Stimulated activated CD8-positive, alpha-beta memory T cell treated with anti-CD3 and anti-CD28 coated beads, Interleukin-7, amount 100 ng/mL, for 4 hours (primary cell): ENCODE results near the gene AGBL4.

Experiments
- DNase-seq, 2 donors: peaks; one replicate each; pipeline ENCODE4 v3.0.0-alpha.2; 2020; ENCODE audit warnings: low read depth in 2 of 2

The AGBL4 gene

DNA sequence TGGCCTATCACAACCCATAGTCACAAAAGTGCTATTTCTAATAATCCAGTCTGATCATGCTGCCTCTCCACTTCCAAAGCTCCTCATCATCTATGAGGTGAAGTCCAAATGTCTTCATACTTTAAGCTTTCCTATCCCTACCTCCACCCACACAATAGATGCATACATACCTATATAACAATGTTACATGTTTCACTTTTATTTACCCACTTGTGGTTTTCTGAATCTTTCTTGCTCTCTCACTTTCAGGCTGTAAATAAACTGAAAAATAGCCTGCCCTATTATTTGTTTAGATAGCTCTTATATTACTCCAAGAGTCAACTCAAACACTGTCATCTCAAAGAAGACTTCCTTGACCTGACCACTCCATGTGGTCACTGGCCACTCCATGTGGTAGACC is 840.3 kb downstream of the AGBL4 start:
- no peak for DNase-seq

DNA sequence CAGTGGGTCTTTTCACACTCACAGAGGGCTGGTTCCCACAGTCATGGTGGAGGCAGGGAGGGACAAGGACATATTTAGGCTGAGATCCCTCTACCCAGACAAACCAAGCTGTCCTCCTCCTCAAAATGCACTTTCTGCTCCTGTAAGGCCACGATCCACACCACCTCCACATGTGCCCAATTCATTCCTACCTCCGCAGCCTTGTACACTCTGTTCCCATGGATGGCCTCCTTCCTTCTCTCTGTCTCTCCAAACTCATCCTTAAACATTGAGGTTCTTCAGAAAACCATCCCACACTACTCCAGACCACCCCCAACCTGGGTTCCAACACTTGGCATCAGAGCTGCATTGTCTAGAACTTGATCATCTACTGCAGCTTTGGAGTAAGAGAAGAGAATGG is 842.7 kb downstream of the AGBL4 start:
- no peak for DNase-seq

DNA sequence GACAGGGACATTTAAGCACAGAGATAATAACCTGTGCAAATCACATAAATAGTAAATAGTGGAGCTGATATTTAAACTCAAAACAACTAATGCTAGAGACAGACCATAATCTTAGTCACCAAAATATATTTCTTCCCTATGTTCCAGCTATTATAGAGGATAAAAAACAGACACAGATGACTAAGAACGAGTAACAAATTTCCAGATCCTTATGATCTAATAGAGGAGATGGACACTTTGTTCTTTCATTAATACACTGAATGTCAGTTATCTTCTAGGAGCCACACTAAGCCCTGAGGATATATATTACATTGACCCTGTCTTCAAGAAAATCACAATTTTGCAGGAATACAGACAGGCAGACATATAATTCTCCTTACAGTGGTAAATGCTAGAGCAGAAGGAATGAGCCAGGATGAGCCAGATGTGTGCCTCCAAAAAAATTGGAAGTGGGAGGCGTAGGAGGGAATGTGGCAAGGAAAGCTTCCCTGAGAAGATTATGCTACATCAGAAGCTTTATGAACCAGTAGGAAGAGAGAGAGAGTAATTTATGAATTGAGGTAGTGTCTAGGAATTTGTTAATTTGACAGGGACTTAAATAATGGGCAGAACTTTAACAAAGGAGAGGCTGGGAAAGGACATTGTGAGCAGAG is 851.7 kb downstream of the AGBL4 start:
- no peak for DNase-seq

DNA sequence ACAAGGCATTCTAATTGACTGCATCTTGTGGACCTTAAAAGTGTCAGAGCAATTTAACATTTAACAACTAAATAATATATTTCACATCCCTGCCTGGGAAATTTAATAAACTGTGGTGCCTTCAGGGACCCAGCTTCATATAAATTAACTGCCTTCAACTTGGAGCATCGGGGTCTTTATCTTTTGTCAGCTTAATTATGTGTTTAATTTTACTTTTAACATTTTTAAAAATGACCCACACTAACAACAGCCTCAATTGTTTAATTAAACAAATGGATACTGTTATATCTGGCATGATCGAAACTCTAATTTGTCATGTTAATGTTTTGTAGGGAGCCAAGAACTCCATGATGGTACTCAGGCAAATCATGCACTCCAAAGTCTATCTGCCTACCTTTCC is 857.7 kb downstream of the AGBL4 start:
- DNase-seq: no peak

DNA sequence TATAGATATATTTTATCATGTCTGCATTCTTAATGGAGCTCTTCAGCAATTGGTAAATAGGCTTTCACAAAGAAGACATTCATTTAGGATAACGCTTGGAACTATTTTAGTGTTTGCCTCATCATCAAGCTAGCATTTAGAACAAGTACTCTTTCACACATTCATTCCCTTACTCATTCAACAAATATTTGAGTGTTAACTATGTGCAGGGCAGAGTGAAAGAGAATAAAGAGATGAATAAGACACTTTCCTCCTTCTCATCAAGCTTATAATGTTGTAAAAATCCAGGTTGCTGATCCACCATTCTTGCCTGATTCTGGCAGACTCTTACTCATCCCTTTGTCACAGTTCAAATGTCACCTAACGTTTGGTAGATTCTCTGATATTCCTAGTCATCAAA is 860.7 kb downstream of the AGBL4 start:
- DNase-seq: no peak

DNA sequence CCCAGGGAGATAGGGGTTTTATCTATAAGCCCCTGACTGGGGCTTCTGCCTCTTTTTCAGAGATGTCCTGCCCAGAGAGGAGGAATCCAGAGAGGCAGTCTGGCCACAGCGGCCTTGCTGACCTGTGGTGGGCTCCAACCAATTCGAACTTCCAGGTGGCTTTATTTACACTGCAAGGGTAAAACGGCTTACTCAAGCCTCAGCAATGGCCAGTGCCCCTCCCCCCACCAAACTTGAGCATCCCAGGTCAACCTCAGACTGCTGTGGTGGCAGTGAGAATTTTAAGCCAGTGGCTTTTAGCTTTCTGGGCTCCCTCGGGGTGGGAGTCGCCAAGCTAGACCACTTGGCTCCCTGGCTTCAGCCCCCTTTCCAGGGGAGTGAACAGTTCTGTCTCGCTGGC is 863.1 kb downstream of the AGBL4 start:
- no peak for DNase-seq

DNA sequence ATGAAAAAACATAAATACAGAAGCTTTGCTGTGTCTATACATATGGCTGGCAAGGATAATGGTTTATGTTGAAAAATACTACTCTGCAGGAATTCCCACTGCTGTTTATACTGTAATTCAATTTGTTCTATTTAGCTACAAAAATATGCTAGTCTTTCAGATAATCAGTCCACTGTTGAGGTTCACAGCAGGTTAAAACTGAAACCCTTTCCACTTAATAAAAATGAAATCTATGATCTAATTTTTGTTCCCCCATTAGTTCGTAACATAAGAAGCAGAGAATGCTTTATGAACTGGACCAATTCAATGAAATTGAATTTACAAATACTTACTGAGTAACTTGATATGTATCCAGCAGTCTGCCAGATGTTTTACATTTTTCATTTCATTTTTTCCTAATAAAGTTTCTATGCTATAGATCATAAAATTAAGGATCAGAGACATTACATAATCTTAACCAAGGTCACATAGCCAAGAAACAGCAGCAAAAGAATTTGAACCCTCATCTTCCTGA is 887.0 kb downstream of the AGBL4 start:
- no peak for DNase-seq

DNA sequence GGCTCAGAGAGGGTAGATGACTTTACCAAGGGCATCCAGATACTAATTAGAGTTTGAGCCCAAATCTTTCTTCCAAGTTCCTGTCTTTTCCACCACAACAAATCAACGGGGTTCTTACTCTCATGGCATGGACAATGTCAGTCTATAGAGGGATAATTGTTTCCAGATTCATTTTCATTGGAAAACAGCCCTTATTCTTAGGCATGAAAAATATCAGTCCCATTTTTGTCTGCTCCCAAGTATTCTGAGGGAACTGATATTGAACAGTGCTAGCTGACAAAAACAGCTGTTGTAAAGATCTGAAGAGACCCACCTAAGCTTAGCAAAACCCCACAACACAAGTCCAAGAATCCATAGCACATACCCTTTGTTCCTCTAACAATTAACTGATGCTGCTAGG is 898.0 kb downstream of the AGBL4 start:
- no peak for DNase-seq

DNA sequence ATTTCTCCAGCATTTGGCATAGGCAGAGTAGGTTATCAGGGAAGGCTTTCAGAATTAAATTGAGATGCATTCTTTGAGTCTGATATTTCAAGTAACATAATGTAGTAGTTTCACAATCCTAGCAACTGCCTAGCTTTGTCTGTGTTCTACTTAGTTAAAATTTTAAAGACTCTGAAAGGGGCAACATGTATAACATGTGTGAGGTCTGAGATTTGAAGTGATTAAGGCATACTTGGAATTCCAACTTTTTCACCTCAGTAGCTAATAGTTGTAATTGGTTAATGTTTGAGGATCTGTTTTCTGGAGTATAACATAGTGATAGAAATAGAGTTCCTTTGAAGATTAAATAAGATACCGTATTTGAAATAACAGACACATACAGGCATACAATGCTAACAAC is 911.8 kb downstream of the AGBL4 start:
- no peak for DNase-seq

DNA sequence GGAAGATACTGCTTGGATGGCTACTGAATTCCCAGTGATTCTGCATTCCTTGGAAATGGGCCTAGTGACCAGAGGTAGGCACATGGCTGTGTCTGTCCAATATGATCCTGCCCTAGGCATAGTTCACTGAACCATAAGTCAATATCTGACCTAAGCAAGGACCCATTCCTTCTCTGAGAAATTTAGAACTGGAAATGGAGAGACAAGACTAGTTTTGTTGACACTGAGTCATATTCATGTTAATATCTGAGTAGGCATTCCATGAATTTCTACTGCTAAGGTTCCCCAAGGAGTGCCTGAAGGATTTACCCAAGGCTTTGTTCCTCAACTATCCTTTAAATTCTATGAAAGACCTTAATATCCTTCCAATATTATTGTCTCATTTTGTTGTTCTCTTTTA is 917.3 kb downstream of the AGBL4 start:
- no peak for DNase-seq

DNA sequence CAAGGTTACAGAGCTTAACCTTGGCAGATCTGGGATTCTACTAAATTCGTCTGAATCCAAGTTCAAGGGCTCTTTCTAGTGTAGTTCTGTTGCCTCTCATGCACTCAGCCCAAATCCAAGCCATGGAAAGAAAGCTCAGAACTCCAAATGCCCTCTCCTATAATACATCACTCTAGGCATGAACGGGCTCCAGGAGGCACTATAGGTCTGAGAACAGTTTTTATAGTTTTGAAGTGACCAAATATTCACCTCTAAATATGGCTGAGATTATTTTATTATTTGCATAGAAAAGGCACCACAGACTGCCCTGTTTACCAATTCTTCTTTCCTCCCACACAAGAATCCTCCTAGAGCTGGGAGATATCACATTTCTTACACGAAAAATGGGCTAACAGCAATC is 919.2 kb downstream of the AGBL4 start:
- DNase-seq: no peak

DNA sequence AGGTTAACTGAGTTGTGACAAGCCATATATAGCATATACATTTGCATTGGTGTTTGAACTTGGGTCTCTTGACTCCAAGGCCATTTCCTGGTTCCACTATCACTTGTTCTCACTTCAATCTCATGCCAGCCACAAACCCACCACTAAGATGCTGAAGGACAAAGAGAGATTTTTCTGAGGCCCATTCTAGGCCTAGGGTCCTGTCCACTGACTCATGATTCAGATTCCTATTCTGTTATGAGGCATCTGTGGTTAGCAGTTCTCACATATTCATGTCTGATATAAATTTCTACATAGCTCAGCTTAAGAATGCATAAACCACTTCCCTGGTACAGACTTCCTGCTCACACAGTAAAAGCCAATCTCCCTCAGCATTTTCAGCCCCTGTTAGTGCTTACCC is 921.0 kb downstream of the AGBL4 start:
- no peak for DNase-seq

DNA sequence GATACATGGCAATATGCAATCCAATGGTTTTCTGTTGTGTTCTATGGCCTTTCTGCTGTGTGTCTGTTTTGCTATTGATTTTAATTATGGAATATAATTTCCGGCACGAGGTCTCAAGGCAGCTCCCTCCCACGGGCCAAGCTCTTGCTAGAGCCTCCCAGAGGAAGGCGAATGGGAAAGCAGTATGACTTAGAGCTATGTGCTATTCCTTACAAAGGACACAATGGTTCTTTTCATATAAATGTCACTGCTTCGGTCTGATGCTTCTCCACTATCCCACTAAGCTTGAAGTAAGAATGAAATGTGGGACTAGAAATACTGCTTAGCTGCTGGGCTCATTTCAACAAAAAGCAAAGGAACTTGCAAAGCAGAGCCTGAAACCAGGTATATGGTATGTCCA is 924.9 kb downstream of the AGBL4 start:
- DNase-seq: no peak

DNA sequence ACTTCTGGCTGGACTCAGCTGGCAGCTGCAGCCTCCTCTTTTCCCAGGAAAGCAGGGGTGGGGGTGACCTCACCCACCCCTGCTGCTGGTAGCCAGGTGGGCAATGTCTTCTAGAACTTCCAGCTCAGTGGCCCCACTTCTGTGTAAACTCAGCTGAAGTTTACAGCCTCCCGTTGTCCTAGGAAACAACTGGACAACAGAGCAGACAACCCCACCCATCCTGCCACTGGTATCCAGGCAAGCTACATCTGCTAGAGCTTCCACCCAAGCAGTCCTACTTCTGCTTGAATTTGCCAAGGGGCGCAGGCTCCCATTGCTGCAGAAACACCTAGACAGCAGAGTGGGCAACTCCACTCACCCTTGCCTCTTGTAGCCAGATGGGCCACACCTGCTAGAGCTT is 937.4 kb downstream of the AGBL4 start:
- DNase-seq: no peak

DNA sequence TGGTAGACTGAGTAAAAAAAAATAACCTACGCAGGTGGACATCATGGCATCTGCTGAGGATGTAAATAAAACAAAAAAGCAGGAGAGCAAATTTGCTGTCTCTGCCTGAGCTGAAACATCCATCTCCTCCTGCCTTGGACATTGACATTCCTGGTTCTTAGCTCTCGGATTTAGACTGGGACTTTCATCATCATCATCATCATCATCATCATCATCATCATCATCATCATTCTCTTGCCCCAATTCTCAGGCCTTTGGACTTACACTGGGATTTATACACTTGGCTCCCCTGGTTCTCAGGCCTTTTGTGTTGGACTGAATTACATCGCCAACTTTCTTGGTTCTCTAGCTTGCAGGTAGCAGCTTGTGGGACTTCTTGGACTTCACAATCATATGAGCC is 938.7 kb downstream of the AGBL4 start:
- no peak for DNase-seq

DNA sequence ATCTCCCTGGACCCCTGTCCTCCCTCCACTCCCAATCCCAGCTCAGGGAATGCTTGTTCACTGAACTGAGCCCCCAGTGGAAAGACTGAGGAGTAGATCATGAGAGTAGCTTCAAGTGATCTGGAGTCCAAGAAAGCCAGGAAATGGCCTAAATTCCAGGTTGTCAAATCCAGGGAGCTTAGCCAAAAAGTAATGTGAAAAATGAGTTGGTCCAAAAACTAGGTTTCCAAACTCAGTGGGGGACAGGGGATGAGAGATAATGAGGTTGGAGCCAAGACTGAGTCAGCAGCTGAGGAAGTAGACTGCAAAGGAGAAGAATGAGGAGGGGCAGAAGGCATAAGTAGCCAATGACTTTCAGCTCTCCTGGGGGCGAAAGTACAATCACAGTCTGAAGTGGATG is 963.0 kb downstream of the AGBL4 start:
- no peak for DNase-seq

DNA sequence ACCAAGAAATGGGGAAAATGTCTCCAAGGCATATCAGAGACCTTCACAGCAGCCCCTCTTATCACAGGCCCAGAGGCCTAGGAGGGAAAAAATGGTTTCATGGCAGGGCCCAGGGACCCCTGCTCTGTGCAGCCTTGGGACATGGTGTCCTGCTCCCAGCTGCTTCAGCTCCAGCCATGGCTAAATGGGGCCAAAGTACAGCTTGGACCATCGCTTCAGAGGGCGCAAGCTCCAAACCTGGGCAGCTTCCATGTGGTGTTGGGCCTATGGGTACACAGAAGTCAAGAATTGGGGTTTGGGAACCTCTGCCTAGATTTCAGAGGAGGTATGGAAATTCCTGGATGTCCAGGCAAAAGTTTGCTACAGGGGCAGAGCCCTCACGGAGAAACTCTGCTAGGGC is 964.7 kb downstream of the AGBL4 start:
- no peak for DNase-seq

DNA sequence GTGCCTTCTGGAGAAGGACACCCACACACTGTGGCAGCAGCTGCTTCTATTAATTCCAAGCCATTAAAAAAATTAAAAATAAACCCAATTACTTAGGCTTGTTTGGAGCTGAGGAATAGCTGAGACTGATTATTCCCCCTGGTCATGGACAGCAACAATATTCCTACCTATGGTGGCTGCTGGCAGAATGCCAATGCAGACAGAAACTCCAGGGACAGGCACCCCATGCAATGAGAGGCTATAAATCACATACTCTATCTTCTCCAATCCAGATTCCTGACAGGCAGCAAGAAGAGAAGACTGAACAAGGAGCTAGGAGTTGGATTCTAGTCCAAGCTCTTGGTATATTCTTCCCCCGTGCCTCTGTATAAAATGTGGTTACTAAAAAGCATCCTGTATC is 971.7 kb downstream of the AGBL4 start:
- no peak for DNase-seq

DNA sequence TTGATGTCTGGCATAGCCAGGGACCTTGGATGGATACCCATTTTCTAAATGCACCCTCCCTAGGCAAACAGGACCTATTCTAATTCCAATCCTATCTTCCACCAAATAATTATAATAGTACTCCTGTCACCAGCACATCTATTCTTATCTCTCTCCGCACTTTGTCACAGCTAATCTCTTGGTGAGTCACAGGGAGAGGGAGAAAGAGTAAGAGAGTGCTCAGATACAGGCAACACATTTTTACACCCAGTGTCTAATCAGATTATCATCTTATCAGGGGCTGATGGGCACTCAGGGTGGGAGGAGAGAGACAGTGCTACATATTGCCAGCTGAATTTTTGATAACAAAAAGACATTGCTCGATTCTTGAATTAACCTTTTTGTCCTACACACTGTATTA is 972.1 kb downstream of the AGBL4 start:
- DNase-seq: no peak

DNA sequence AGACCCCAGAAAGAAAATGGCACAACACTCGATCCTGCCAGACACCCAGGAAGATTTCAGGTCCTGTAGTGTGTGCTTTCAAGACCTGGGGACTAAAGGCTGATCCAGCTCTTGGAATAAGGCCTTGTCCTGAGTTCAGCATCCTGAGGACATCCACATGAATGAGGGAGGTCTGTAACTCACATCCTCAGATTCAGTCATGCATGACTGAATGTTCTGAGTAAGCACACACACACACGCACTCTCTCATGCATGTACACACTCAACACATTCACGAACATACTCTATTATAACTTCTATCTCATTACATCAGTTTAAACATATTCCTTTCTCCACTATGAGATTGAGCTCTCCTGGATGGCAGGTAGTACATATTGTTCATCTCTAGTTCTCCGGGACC is 973.7 kb downstream of the AGBL4 start:
- DNase-seq: no peak

DNA sequence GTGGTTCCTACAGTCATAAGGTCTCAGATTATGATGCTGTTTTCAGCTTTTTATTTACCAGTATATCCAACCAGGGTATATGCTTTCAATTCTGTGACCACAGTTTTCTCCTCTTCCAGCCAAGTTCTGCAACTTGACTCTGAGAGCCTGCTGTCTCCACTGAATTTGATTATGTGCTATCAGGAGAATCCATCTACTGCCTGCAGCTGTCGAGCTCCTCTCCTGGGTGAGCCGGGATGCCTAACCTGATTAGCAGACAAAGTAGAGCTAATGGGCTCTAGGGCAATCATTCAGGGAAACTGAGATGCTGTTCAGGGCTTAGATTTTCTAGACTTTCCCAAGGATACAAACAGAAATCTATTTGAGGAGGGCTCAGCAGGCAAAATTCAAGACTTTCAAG is 975.6 kb downstream of the AGBL4 start:
- DNase-seq: no peak

DNA sequence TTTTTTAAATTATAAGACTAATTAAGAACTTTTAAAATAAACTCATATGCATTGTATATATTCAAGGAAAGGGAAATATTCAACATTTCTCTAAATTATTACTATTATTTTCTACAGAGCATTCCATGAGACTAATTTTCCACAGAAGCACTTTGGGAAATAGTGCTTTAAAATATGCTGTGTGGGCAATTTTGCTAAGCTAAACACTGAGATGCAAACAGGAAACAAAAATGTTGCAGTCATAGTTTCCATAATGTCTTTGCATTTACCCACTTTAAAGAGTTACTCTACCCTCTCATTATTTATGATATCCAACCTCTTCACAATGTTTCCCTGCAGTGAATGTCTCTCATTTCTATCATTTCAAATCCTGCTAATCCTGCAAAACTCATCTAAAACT is 977.4 kb downstream of the AGBL4 start:
- no peak for DNase-seq

DNA sequence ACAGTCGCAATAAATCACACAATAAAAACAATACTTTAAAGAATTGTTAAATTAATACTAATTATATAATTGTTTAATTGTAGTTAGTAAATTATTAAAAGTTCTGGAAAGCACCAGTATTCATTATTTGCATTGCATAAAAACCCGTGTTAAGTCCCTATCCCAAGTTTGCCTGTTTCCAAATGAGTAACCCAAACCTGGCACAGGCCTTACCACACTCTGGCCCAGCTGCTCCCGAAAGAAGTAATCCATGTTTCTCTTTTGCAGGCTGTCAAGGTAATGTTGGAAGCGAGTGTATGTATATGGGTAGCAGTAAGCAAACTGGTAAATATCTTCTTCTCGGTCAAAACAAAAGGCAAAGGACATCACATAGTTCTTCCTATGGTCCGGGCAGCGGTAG is 978.4 kb downstream of the AGBL4 start:
- no peak for DNase-seq

DNA sequence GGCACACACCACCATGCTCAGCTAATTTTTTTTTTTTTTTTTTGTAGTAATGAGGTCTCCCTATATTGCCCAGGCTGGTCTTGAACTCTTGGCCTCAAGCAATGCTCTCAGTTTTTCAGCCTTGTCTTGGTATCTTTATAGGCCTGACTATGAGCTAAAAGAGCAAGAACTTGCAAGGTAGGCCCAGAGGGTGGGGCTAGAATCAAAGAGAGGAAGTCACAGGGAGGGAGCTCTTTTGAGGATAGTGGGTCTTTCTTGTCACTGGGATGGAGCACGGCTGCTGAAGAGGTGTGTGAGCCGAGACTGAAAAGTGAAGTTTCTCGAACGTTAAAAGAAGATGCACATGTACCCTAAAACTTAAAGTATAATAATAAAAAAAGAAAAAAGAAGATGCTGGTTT is 987.1 kb downstream of the AGBL4 start:
- no peak for DNase-seq
